ENCODE data around the gene MOV10L1. TPM values are rescaled to one million over a fixed set of nuclear protein-coding genes. Genes with fewer than 3 reads are reported as not detected.

Gene MOV10L1
- total RNA-seq, 2 donors from 2014 or later, result 0.43 to 0.56 TPM

- intact Hi-C loops (cut with DNase I), result no loop called here
These were observed 31.5 kb upstream of the MOV10L1 start, which contains the start of gene TTLL8 for GRCh38 chr22:50058061-50058905. TSS of gene TTLL8 (minus strand) at chr22:50058298.

DNA sequence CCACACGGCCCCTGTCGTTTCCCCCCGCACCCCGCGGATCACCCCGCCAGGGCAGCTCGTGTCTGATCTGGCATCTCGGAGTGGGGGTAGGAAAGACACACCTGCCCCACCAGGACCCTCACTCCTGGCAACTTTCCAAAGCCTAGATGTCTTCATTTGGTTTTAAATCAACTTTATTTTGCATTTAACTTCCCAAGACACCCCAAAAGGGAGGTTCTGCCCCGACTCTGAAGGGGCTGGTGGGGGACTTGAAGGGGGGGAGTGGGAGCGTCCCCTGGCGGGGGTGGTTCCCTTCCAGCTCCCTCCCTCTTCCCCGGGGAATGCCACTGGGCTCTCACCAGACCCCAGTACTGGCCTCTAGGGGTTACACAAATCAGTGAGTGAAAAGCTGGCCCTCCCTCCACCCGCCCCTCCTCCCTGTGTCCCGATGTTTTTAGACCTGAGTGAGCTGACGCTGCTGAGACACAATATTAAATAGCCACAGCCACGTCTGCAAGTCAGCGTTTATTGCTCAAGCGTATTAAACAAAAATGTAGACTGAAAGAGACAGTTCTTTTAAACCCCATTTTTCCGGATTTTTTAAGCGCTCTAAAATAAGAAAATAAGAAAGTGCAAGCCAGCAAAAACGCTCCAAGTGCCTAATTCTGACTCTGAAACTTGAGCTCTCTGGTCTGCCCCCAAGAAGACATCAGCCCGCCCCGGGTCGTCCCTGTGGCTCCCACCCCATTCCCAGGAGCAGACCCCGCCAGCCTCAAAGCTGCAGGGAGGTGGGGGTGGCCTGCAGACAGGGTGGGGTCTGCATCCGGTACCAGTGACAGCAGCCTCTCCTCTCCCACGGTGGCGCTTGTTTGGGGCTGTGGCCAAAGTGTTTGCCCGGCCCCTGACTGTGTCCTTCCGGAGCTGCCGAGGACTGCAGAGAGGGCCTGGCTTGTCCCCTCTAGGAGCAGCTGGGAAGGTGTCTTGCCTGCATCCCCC is 30.6 kb upstream of the MOV10L1 start:
- intact Hi-C loops (cut with DNase I), result no loop called here

More at GRCh38 chr22:50058061-50058905, 31.5 kb upstream of the MOV10L1 start, which contains the start of gene TTLL8:
- peak; percentile 75 for DNase-seq (ENCODE audit: low spot score)

DNA sequence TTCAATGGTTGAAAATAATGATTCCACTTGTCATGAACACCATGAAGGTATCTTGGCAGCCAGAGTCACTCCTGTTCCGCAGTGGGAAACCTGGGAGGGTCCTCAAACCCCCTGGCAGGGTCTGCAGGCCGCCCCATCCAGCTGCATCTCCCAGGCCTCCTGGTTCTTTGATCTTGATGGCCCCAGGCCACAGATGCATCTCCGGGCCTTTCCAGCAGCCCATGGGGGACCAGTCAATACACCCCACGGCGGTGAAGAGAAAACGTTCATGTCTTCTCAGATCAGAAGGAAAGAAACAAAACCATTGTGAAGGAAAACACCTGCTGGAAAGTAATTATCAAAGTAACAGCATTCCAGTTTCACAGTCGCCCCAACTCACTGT is 29.9 kb upstream of the MOV10L1 start:
- no peak for DNase-seq (ENCODE audit: low spot score)
- intact Hi-C loops (cut with DNase I), result no loop called here

More for the DNA sequence above, 30.6 kb upstream of the MOV10L1 start:
- DNase-seq (ENCODE audit: low spot score), result no peak

- DNase-seq (ENCODE audit: low spot score), result no peak
- intact Hi-C loops (cut with DNase I), result no loop called here
These were observed 29.2 kb upstream of the MOV10L1 start for GRCh38 chr22:50060441-50061140.

DNA sequence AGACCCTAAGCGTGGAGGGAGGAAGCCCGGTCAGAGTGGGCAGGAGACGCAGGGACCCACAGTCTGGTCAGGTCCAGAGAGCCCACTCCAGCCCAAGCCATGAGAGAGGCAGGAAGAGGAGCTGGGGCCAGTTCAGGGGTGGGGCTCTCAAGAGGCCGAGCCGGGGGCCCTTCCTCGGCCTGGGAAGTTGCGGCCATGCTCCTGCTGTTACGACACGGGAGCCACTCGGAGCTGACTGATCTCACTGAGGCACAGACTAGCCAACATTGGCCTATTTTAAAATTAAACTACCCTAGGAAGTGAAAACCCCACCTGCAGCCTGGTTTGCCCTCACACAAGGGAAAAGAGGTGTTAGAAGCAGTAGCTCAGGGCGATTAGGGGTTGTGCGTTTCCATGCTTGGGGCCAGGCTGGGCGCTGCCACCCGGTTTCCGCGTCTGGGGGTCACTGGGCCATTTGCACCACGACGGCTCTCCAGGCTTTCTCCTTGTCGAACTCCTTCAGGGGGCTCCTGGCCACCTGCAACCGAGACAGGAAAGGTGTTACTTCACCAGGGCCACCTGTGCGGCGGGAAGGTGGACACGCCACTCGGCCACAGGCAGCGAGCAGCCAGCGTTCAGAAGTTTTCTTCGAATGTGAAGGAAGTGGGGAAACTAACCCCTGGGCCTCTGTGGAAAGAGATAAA is 28.5 kb upstream of the MOV10L1 start:
- no peak for DNase-seq (ENCODE audit: low spot score)
- intact Hi-C loops (cut with DNase I), result no loop called here

DNA sequence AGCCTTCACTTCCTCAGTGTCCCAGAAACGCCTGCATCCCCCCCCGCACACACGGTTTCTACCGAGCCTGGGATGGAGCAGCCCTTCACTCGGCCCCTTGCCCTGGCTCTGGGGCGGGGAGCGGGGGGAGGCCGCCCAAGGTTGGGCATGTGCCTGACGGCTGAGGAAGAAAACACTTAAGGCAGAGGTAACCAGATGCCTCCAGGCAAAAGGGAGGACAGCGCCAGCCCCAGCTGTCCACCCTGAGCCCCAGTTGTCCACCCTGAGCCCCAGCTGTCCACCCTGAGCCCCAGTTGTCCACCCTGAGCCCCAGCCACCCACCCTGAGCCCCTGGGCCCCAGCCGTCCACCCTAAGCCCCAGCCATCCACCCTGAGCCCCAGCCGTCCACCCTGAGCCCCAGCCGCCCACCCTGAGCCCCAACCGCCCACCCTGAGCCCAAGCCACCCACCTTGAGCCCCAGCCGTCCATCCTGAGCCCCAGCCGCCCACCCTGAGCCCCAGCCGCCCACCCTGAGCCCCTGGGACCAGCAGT is 27.9 kb upstream of the MOV10L1 start:
- intact Hi-C loops (cut with DNase I), result no loop called here
- no peak for DNase-seq (ENCODE audit: low spot score)

DNA sequence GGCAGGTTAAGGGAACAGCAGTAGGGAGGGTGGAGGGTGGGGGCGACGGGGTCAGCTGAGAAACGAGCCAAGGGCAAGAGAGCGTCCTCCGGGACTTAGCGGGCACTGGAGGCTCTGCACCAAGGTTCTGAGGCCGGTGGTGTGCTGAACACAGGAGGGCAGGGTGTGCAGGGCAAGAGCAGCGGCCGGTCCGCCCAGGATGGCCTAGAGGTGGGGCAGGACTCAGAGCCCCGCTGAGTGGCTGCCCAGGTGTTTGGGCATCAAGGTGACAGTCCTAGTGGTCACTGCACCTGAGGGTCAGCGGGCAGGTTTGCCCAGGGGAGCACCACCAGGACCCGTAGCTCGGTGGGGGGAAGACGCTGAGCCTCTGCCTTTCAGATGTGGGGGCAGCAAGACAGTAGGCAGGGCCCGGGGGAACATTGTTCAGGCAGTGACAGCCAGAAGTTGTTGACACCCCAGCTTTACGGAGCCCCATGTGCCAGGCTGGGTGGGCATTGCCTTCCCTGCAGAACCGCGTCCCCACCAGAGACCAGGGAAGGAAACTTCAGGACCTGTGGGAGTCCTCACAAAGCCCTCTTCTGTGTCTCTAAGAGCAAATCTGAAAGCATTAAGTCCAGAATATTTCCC is 27.2 kb upstream of the MOV10L1 start:
- DNase-seq (ENCODE audit: low spot score), result no peak
- intact Hi-C loops (cut with DNase I), result no loop called here

DNA sequence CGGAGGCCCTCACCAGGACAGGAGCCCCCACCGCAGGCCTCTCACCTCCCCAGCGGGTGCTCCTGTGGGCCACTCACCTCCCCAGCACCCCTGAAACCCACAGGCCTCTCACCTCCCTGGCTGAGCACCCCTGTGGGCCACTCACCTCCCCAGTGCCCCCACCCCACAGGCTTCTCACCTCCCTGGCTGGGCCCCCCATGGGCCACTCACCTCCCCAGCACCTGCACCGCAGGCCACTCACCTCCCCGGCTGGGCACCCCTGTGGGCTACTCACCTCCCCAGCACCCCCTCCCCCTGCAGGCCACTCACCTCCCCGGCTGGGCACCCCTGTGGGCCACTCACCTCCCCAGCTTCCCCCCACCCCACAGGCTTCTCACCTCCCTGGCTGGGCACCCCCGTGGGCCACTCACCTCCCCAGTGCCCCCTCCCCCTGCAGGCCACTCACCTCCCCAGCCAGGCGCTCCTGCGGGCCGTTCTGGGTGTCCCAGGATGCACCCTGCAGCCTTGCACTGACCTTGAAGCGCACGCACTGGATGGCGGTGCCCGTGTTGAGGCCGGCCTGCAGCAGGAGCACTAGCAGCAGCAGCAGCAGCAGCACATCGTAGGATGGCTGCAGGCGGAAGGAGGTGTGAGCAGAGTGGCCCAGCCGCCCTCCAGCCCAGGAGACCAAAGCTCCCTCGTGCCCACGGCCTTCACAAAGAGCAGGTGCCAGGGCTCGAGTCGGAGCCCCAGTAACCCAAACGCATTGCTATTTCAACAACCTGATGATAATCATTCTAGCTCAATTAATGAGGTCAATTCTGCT is 26.0 kb upstream of the MOV10L1 start:
- no peak for DNase-seq (ENCODE audit: low spot score)
- intact Hi-C loops (cut with DNase I), result no loop called here

DNA sequence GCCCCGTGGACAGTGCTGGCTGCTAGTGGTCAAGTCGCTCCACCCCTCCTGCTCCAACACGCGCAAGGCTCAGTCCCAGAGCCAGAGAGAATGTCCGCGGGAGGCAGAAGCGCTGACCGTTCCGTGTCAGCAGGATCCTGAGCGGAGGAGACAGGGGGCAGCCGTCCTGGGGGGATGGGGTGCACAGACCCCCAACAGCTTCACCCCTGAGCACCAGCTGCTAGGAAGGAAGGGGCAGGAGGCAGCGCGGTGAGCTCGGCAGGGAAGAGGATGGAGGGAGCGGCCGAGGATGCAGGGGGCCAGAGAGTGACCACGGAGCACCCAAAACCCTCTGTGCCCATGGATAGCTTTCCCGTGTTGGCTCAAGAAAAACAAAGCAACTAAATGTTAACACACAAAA is 25.4 kb upstream of the MOV10L1 start:
- DNase-seq (ENCODE audit: low spot score), result peak; percentile 60
- intact Hi-C loops (cut with DNase I), result no loop called here

DNA sequence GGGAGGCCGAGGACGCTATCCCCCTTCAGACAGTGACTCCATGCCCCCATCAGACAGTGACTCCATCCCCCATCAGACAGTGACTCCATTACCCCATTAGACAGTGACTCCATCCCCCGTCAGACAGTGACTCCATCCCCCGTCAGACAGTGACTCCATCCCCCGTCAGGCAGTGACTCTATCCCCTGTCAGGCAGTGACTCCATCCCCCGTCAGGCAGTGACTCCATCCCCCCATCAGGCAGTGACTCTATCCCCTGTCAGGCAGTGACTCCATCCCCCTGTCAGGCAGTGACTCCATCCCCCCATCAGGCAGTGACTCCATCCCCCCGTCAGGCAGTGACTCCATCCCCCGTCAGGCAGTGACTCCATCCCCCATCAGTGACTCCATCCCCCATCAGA is 22.6 kb upstream of the MOV10L1 start:
- no peak for DNase-seq (ENCODE audit: low spot score)
- intact Hi-C loops (cut with DNase I), result no loop called here

DNA sequence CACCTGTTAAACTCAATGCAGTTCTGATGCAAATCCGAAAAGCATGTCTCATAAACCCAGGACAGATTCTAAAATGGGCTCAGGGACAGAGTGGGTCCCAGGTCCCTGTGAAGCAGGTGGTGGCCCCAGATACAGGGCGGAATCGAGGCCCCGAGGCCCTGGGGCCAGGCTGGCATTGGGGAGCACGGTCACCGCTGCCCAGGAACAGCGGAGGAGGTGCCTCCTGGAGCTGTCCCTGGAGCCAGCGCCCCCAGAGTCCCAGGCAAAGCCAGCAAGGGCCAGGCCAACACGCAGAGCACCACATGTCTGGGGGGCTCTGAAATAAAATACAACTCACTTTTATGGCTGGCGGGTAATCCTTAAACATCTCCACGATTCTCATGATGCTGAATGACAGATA is 21.7 kb upstream of the MOV10L1 start:
- no peak for DNase-seq (ENCODE audit: low spot score)

GRCh38 chr22:50070366-50070765 is 19.4 kb upstream of the MOV10L1 start:
- no peak for DNase-seq (ENCODE audit: low spot score)
- intact Hi-C loops (cut with DNase I), result loop anchor here in 1 of 2 donors (1.0 kb wide), 1 partner anchor 40 kb away; no protein-coding TSS in a partner anchor

More for the DNA sequence above, 21.7 kb upstream of the MOV10L1 start:
- intact Hi-C loops (cut with DNase I), result no loop called here

GRCh38 chr22:50071432-50072166 is 18.2 kb upstream of the MOV10L1 start:
- no peak for DNase-seq (ENCODE audit: low spot score)
- intact Hi-C loops (cut with DNase I), result no loop called here

DNA sequence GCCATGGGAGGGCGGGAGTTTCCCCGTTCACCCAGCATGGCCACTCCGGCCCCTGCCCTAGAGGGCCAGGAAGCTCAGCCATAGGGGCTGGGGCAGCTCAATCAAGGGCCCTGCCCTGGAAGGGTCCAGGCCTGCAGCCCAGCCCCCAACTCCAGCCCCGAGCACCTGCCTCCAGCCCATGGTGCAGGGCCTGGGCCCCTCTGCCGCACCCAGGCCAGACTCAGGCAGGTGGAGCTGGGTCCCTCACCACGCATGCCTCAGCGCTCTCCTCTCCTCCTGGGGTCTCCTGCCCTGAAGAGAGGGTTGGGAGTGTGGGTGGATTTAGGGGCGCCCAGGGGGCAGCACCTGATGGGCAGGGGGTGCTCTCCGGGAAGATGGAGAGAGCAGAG is 17.6 kb upstream of the MOV10L1 start:
- intact Hi-C loops (cut with DNase I), result no loop called here
- no peak for DNase-seq (ENCODE audit: low spot score)

GRCh38 chr22:50072714-50073538 is 16.9 kb upstream of the MOV10L1 start:
- intact Hi-C loops (cut with DNase I), result no loop called here
- peak; percentile 26 for DNase-seq (ENCODE audit: low spot score)

DNA sequence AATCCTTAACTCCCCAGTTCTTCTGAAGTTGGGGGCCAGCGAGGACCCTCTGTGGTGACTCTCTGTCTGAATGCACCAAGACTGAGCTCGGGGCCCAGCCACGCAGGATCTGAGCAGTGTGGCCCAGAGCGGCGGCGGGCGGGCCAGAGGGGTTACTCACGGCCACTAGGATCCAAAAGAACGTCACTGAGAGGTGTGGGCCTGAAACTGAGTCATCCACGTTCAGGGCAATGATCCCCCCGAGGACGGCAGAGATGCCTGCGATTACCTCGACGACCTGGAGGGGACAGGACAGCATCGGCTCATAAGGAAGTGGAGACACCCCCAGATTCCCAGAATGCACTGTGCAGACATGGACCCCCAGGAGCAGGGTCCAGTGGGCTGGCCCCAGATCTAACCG is 15.8 kb upstream of the MOV10L1 start:
- intact Hi-C loops (cut with DNase I), result no loop called here

More for the DNA sequence above, 15.8 kb upstream of the MOV10L1 start:
- peak; percentile 57 for DNase-seq (ENCODE audit: low spot score)
